PC-9 (cell line): Measurements from ENCODE around the gene TCL1B. TPM values are rescaled to one million over a fixed set of nuclear protein-coding genes. Genes with fewer than 3 reads are reported as not detected.

Experiments
- BruUV-seq: library from RNA; stranded (reverse); fragments of 400-500 nt; replicated peaks from 2 replicates; lab custom pipeline; 2021; lab: Mats Ljungman, UMichigan
- CTCF ChIA-PET: fragments of 300-600 bp; sonication (Branson Sonifier 250); formaldehyde crosslinking; loops from one replicate; lab custom pipeline; 2022; ENCODE audit warnings: antibody characterized with exemption; lab: Charles Lee
- POLR2A ChIA-PET: fragments of 300-600 bp; sonication (Branson Sonifier 250); formaldehyde crosslinking; loops from one replicate; lab custom pipeline; 2022; ENCODE audit warnings: antibody characterized with exemption; ENCODE audit not compliant: unreplicated experiment; lab: Charles Lee
- DNase-seq, 2 experiments: peaks; one replicate each; pipeline versions ENCODE4 v3.0.0 to v3.0.0-alpha.2; 2015 to 2022; ENCODE audit warnings: mixed read lengths in 1 of 2
- H2AFZ ChIP-seq: fragments of 200-600 bp; sonication (generic); 2 replicates; pipeline ENCODE4 v1.8.1; 2017; ENCODE audit warnings: antibody characterized with exemption
- H3F3A ChIP-seq: fragments of 200-600 bp; sonication (generic); 2 replicates; pipeline ENCODE4 v1.8.1; 2017; ENCODE audit warnings: antibody characterized with exemption, mild to moderate bottlenecking, low read depth; ENCODE audit not compliant: insufficient read depth
- H3K27ac ChIP-seq: fragments of 200-600 bp; sonication (generic); 2 replicates; pipeline ENCODE4 v1.6.1; 2016; ENCODE audit warnings: mixed run types
- H3K27me3 ChIP-seq: fragments of 200-600 bp; sonication (generic); 2 replicates; pipeline ENCODE4 v1.6.1; 2016; ENCODE audit warnings: low read depth, mixed run types; ENCODE audit not compliant: insufficient read depth
- H3K36me3 ChIP-seq: fragments of 200-600 bp; sonication (generic); 2 replicates; pipeline ENCODE4 v1.6.1; 2016; ENCODE audit warnings: low read depth, mixed run types
- H3K4me1 ChIP-seq: fragments of 200-600 bp; sonication (generic); replicated peaks from 2 replicates; pipeline ENCODE4 v1.6.1; 2016; ENCODE audit warnings: mixed run types; ENCODE audit not compliant: insufficient read depth
- H3K4me2 ChIP-seq: fragments of 200-600 bp; sonication (generic); 2 replicates; pipeline ENCODE4 v1.6.1; 2017; ENCODE audit warnings: mixed run types
- H3K4me3 ChIP-seq: fragments of 200-600 bp; sonication (generic); 2 replicates; pipeline ENCODE4 v1.6.1; 2016; ENCODE audit warnings: mixed run types
- H3K79me2 ChIP-seq: fragments of 200-600 bp; sonication (generic); 2 replicates; pipeline ENCODE4 v1.6.1; 2017; ENCODE audit warnings: low read depth, mixed run types
- H3K9me2 ChIP-seq: fragments of 200-600 bp; sonication (generic); 2 replicates; pipeline ENCODE4 v1.8.1; 2017; ENCODE audit warnings: mild to moderate bottlenecking; ENCODE audit not compliant: insufficient read depth
- H3K9me3 ChIP-seq: fragments of 200-600 bp; sonication (generic); 2 replicates; pipeline ENCODE4 v1.8.1; 2016; ENCODE audit warnings: low read depth; ENCODE audit not compliant: insufficient read depth
- H4K20me1 ChIP-seq: fragments of 200-600 bp; sonication (generic); 2 replicates; pipeline ENCODE4 v1.8.1; 2017; ENCODE audit not compliant: insufficient read depth
- EZH2 ChIP-seq: fragments of 200-600 bp; sonication (generic); IDR thresholded peaks from 2 replicates; pipeline ENCODE4 v1.8.0; 2017; ENCODE audit warnings: antibody characterized with exemption, low read depth
- intact Hi-C: fragments of 100-400 bp; cut with micrococcal nuclease; formaldehyde crosslinking; loops from one replicate; pipeline ENCODE4 v1.10.0; 2022; ENCODE audit not compliant: unreplicated experiment
- total RNA-seq: library from RNA; stranded (reverse); gene quantifications from 2 replicates; pipeline ENCODE4 v1.2.3, GENCODE V29; 2021
- TF ChIP-seq, protein P1 (sequence below): fragments of 200-600 bp; sonication (generic); conservative IDR thresholded peaks from 2 replicates; pipeline ENCODE4 v1.6.1; 2017; ENCODE audit warnings: mixed run types, antibody characterized with exemption, mild to moderate bottlenecking, moderate library complexity

The TCL1B gene
- total RNA-seq, 1 experiment from 2014 or later, result not detected

DNA sequence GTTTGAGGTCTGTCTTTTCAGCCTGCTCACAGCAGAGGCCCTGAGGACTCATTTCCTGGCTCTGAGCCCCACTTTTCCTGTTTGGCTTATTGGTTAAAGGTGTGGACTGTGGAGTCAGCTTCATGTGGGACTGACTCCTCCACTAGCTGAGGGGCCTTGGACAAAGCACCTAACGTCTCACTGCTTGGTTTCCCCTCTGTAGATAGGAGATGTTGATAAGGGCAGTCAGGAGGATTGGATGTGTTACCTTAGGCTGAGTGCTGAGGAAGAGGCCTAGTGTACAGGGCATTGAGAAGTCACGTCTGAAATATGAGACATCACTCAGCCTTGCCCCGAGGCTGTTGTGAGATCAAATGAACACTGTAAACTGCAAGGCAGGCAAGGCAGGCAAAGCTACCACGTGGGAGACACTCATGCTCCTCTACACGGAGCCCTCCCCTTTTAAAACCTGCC, 54.8 kb downstream of the TCL1B start:
- Histone ChIP-seq H3K9me3 (no peaks in the 10 kb centered on the region), H3K4me1 (no peaks in the 10 kb centered on the region), H3K27ac (no peak overlapping the region), H4K20me1 (no peaks in the 10 kb centered on the region), H3K4me3 (no peak overlapping the region), H3K9me2 (no peaks in the 10 kb centered on the region), H3K27me3 (no peaks in the 10 kb centered on the region), H2AFZ (no peak overlapping the region), H3K36me3 (no peaks in the 10 kb centered on the region), H3K4me2 (no peak overlapping the region), H3F3A (no peaks in the 10 kb centered on the region), H3K79me2 (no peaks in the 10 kb centered on the region)
- ChIA-PET CTCF (no interaction called here), POLR2A (no interaction called here)
- TF ChIP-seq, protein P1, sequence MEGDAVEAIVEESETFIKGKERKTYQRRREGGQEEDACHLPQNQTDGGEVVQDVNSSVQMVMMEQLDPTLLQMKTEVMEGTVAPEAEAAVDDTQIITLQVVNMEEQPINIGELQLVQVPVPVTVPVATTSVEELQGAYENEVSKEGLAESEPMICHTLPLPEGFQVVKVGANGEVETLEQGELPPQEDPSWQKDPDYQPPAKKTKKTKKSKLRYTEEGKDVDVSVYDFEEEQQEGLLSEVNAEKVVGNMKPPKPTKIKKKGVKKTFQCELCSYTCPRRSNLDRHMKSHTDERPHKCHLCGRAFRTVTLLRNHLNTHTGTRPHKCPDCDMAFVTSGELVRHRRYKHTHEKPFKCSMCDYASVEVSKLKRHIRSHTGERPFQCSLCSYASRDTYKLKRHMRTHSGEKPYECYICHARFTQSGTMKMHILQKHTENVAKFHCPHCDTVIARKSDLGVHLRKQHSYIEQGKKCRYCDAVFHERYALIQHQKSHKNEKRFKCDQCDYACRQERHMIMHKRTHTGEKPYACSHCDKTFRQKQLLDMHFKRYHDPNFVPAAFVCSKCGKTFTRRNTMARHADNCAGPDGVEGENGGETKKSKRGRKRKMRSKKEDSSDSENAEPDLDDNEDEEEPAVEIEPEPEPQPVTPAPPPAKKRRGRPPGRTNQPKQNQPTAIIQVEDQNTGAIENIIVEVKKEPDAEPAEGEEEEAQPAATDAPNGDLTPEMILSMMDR, result no peak
- DNase-seq, result peak in 1 of 2 experiments; percentile 50
- intact Hi-C loops, result no loop called here
- no TSS peak for BruUV-seq

DNA sequence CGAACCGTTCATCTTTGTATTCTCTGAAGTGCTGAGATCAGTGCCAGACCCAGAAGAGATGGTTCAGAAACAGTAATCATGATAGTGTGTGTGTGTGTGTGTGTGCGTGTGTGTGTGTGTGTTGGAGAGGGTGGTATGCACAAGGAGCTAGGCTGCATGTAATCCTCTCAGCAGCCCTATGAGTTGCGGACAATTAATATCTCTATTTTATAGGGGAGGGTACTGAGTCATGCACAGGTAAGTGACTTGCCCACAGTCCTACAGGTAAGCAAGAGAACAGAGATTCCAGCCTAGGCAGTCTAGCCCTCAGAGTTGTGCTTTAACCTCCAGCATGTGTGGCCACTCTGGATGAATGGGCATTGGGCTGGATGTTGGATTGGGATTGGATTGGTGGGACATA, 55.6 kb downstream of the TCL1B start:
- intact Hi-C loops, result no loop called here
- ChIA-PET POLR2A (no interaction called here), CTCF (no interaction called here)
- Histone ChIP-seq H3K27ac (no peak overlapping the region), H3K4me3 (no peak overlapping the region), H3K9me3 (no peaks in the 10 kb centered on the region), H3F3A (no peaks in the 10 kb centered on the region), H3K4me2 (no peak overlapping the region), H3K36me3 (no peaks in the 10 kb centered on the region), H2AFZ (no peak overlapping the region), H3K79me2 (no peaks in the 10 kb centered on the region), H3K9me2 (no peaks in the 10 kb centered on the region), H4K20me1 (no peaks in the 10 kb centered on the region), H3K27me3 (no peaks in the 10 kb centered on the region), H3K4me1 (no peaks in the 10 kb centered on the region)
- no peak for DNase-seq
- TF ChIP-seq, protein P1, result no peak
- TF ChIP-seq EZH2, result no peak
- BruUV-seq, result no TSS peak

Other genes with a start within 250 kb of the TCL1B start
- gene SYNE3, start 169.8 kb upstream of the TCL1B start, total RNA-seq, result 1.5 and 1.9 TPM in 2 replicates
- gene GLRX5, start 151.4 kb upstream of the TCL1B start, total RNA-seq, result 19.6 and 23.2 TPM in 2 replicates
- gene TCL1A, start 27.7 kb downstream of the TCL1B start, total RNA-seq, result not detected in 2 replicates
- not detected in 2 replicates for gene TUNAR, start 190.4 kb downstream of the TCL1B start, total RNA-seq